OCI-LY7 (cell line): ENCODE data around the gene LIAS. TPM values are rescaled to one million over a fixed set of nuclear protein-coding genes. Genes with fewer than 3 reads are reported as not detected.
A peak's percentile ranks its signal among the peaks of the same experiment; 100 is the strongest.

ENCODE experiments used
- BruUV-seq: library from RNA; stranded (reverse); fragments of 400-500 nt; replicated peaks from 2 replicates; lab custom pipeline; 2021; lab: Mats Ljungman, UMichigan
- CTCF ChIA-PET: fragments of 300-600 bp; sonication (Branson Sonifier 250); formaldehyde crosslinking; loops from one replicate; lab custom pipeline; 2022; ENCODE audit warnings: antibody characterized with exemption; ENCODE audit not compliant: unreplicated experiment; lab: Charles Lee
- POLR2A ChIA-PET: fragments of 300-600 bp; sonication (Branson Sonifier 250); formaldehyde crosslinking; loops from one replicate; lab custom pipeline; 2022; ENCODE audit warnings: antibody characterized with exemption; lab: Charles Lee
- DNase-seq: peaks from one replicate; pipeline ENCODE4 v3.0.0-alpha.2; 2015; ENCODE audit warnings: low spot score
- H2AFZ ChIP-seq: fragments of 200-600 bp; sonication (generic), shearing (Covaris generic); 2 replicates; pipeline ENCODE4 v1.6.1; 2014; ENCODE audit warnings: mild to moderate bottlenecking, antibody characterized with exemption, low read length, moderate library complexity
- H3K27ac ChIP-seq: fragments of 200-600 bp; sonication (generic); 2 replicates; pipeline ENCODE4 v1.5.1; 2014; ENCODE audit warnings: mixed run types, low read depth, mild to moderate bottlenecking, moderate library complexity, low read length, inconsistent platforms; ENCODE audit not compliant: poor library complexity, severe bottlenecking
- H3K36me3 ChIP-seq: fragments of 200-600 bp; sonication (generic); 2 replicates; pipeline ENCODE4 v1.6.1; 2014; ENCODE audit warnings: mild to moderate bottlenecking, antibody characterized with exemption, low read length, moderate library complexity, mixed read lengths; ENCODE audit not compliant: insufficient read depth
- H3K4me1 ChIP-seq: fragments of 200-600 bp; sonication (generic); 2 replicates; pipeline ENCODE4 v1.5.1; 2014; ENCODE audit warnings: mild to moderate bottlenecking, low read length; ENCODE audit not compliant: insufficient read depth, poor library complexity, severe bottlenecking
- H3K4me2 ChIP-seq: fragments of 200-600 bp; sonication (generic); 2 replicates; pipeline ENCODE4 v1.6.1; 2014; ENCODE audit warnings: mild to moderate bottlenecking, low read length
- H3K4me3 ChIP-seq: fragments of 200-600 bp; sonication (generic); 2 replicates; pipeline ENCODE4 v1.5.1; 2014; ENCODE audit warnings: mild to moderate bottlenecking, low read depth, low read length; ENCODE audit not compliant: poor library complexity, severe bottlenecking
- H3K79me2 ChIP-seq: fragments of 200-600 bp; sonication (generic); 2 replicates; pipeline ENCODE4 v1.6.1; 2016; ENCODE audit warnings: low read depth, mild to moderate bottlenecking, low read length, moderate library complexity, mixed read lengths; ENCODE audit not compliant: insufficient read depth
- H3K9me2 ChIP-seq: fragments of 200-600 bp; sonication (generic); 2 replicates; pipeline ENCODE4 v1.6.1; 2016; ENCODE audit warnings: mild to moderate bottlenecking, low read length, mixed read lengths; ENCODE audit not compliant: insufficient read depth
- H3K9me3 ChIP-seq: fragments of 200-600 bp; sonication (generic); 2 replicates; pipeline ENCODE4 v1.6.1; 2014; ENCODE audit warnings: mild to moderate bottlenecking, mixed run types, low read length, mixed read lengths
- H4K20me1 ChIP-seq: fragments of 200-600 bp; sonication (generic); 2 replicates; pipeline ENCODE4 v1.6.1; 2014; ENCODE audit warnings: mild to moderate bottlenecking, antibody characterized with exemption, low read length, moderate library complexity, mixed read lengths; ENCODE audit not compliant: insufficient read depth
- CTCF ChIP-seq: fragments of 200-600 bp; sonication (generic); conservative IDR thresholded peaks from 2 replicates; pipeline ENCODE4 v1.5.1; 2014; ENCODE audit warnings: mild to moderate bottlenecking, antibody characterized with exemption, low read length, moderate library complexity, mixed read lengths
- EZH2phosphoT487 ChIP-seq: fragments of 200-600 bp; sonication (generic); IDR thresholded peaks from 2 replicates; pipeline ENCODE4 v1.6.1; 2018; ENCODE audit warnings: low read depth, borderline replicate concordance, mild to moderate bottlenecking, mixed run types, antibody characterized with exemption, low read length, moderate library complexity, mixed read lengths
- intact Hi-C: fragments of 100-400 bp; cut with micrococcal nuclease; formaldehyde crosslinking; loops from one replicate; pipeline ENCODE4 v1.10.0; 2022; ENCODE audit not compliant: unreplicated experiment
- total RNA-seq, 2 experiments: library from RNA; depleted of rRNA in 1 of 2; stranded (reverse); fragments of >200 nt in 1 of 2; shearing (Covaris generic) in 1 of 2; gene quantifications; 2 replicates each; pipeline ENCODE4 v1.2.3, GENCODE V29; 2014 to 2022

LIAS gene
- total RNA-seq, 2 experiments from 2014 or later, result 12.7 to 28.3 TPM

DNA sequence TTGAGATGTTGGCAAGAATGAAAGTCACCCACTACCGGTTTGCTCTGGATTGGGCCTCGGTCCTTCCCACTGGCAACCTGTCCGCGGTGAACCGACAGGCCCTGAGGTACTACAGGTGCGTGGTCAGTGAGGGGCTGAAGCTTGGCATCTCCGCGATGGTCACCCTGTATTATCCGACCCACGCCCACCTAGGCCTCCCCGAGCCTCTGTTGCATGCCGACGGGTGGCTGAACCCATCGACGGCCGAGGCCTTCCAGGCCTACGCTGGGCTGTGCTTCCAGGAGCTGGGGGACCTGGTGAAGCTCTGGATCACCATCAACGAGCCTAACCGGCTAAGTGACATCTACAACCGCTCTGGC, 12.4 kb upstream of the LIAS start:
- no peak overlapping the region for H2AFZ ChIP-seq
- H3K9me3 ChIP-seq, result no peaks in the 10 kb centered on the region
- no peak overlapping the region for H3K4me2 ChIP-seq
- TF ChIP-seq EZH2phosphoT487 (no peak), CTCF (no peak)
- peaks cover 15% of the 10 kb centered on the region for H3K4me1 ChIP-seq
- no peak for DNase-seq
- no TSS peak for BruUV-seq
- POLR2A ChIA-PET, result interaction anchor here (0.5 to 1.1 kb wide), 3 partner anchors 11 to 78 kb away, joined by 3 to 5 read pairs (median 5); no protein-coding TSS in a partner anchor
- CTCF ChIA-PET, result no interaction called here
- no peak overlapping the region for H3K4me3 ChIP-seq
- peaks cover 41% of the 10 kb centered on the region for H3K36me3 ChIP-seq
- H4K20me1 ChIP-seq, result 0 out of 2 replicates have a peak, but pooled peaks cover 14% of the 10 kb centered on the region
- intact Hi-C loops, result no loop called here
- H3K9me2 ChIP-seq, result no peaks in the 10 kb centered on the region
- H3K79me2 ChIP-seq, result no peaks in the 10 kb centered on the region
- no peak overlapping the region for H3K27ac ChIP-seq

DNA sequence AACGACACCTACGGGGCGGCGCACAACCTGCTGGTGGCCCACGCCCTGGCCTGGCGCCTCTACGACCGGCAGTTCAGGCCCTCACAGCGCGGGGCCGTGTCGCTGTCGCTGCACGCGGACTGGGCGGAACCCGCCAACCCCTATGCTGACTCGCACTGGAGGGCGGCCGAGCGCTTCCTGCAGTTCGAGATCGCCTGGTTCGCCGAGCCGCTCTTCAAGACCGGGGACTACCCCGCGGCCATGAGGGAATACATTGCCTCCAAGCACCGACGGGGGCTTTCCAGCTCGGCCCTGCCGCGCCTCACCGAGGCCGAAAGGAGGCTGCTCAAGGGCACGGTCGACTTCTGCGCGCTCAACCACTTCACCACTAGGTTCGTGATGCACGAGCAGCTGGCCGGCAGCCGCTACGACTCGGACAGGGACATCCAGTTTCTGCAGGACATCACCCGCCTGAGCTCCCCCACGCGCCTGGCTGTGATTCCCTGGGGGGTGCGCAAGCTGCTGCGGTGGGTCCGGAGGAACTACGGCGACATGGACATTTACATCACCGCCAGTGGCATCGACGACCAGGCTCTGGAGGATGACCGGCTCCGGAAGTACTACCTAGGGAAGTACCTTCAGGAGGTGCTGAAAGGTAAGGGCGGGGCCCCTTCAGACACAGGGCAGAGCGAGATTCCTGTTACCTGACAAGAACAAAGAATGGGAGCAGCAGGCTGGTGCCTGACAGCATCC, 11.8 kb upstream of the LIAS start:
- peaks cover 14% of the 10 kb centered on the region; the same call in 1 of the 2 replicates for H4K20me1 ChIP-seq
- H3K79me2 ChIP-seq, result 0 out of 2 replicates have a peak, but pooled peaks cover under 1% of the 10 kb centered on the region
- POLR2A ChIA-PET, result interaction anchor here (1.0 to 1.1 kb wide), 2 partner anchors 10 to 17 kb away, joined by 3 to 5 read pairs; no protein-coding TSS in a partner anchor
- peak overlapping the region; percentile 54; the same call in 1 of the 2 replicates for H3K4me2 ChIP-seq
- H3K27ac ChIP-seq, result no peak overlapping the region
- H2AFZ ChIP-seq, result no peak overlapping the region
- no peak overlapping the region for H3K4me3 ChIP-seq
- no peaks in the 10 kb centered on the region for H3K9me3 ChIP-seq
- intact Hi-C loops, result no loop called here
- CTCF ChIA-PET, result no interaction called here
- peaks cover 15% of the 10 kb centered on the region for H3K4me1 ChIP-seq
- TF ChIP-seq CTCF (no peak), EZH2phosphoT487 (no peak)
- no TSS peak for BruUV-seq
- no peaks in the 10 kb centered on the region for H3K9me2 ChIP-seq
- no peak for DNase-seq
- peaks cover 46% of the 10 kb centered on the region for H3K36me3 ChIP-seq

DNA sequence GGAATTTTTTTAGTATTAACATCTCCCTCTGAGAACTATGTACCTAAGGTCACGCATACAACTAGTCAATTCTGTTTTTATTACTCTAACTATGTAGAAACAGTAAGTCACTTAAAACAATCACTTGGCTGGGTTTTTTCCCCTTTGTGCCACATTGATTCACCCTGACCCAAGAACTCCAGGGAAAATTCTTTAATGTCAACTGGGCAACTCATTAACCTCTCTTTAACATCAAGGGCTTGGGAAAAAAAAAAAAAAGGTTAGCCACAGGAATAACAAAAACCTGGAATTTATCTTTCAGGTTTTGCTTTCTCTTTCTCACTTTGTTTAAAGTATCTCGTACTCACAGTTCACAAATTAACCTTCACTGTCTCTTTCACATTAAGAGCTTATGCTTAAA, 8.2 kb upstream of the LIAS start:
- peaks cover 23% of the 10 kb centered on the region for H3K79me2 ChIP-seq
- peaks cover 82% of the 10 kb centered on the region for H3K36me3 ChIP-seq
- H3K27ac ChIP-seq, result no peak overlapping the region
- no peak for DNase-seq
- no peak overlapping the region for H3K4me2 ChIP-seq
- H3K4me3 ChIP-seq, result no peak overlapping the region
- ChIA-PET CTCF (no interaction called here), POLR2A (interaction anchor here (0.7 kb wide), 2 partner anchors 14 to 714 kb away, joined by 4 to 5 read pairs; no protein-coding TSS in a partner anchor)
- intact Hi-C loops, result loop anchor here (10.0 kb wide), 1 partner anchor 686 kb away; no protein-coding TSS in a partner anchor
- no peaks in the 10 kb centered on the region for H3K9me3 ChIP-seq
- BruUV-seq, result no TSS peak
- H3K9me2 ChIP-seq, result no peaks in the 10 kb centered on the region
- peaks cover 23% of the 10 kb centered on the region for H3K4me1 ChIP-seq
- H4K20me1 ChIP-seq, result peaks cover 31% of the 10 kb centered on the region
- TF ChIP-seq CTCF, result no peak
- TF ChIP-seq EZH2phosphoT487, result no peak
- H2AFZ ChIP-seq, result no peak overlapping the region
